ENCODE measurements around the gene CD93. TPM values are rescaled to one million over a fixed set of nuclear protein-coding genes. Genes with fewer than 3 reads are reported as not detected.

The CD93 gene
- total RNA-seq, 4 donors from 2014 or later: 24.5 to 80.7 (median 66.0) TPM

- no peak for DNase-seq (ENCODE audit: extremely low spot score)
- Histone ChIP-seq H3K27me3 (no peaks in the 10 kb centered on the region), H3K4me3 (no peak overlapping the region), H3K36me3 (no peaks in the 10 kb centered on the region), H3K9me3 (no peaks in the 10 kb centered on the region), H3K4me1 (peaks cover under 1 to 12% (median 10%) of the 10 kb centered on the region in 4 donors), H3K27ac (replicated peaks in 1 of 4) (no peak overlapping the region)
- intact Hi-C loops (cut with DNase I): no loop called here
- TF ChIP-seq CTCF (IDR thresholded peaks at IDR 0.05) (no peak), EP300 (IDR thresholded peaks at IDR 0.05) (no peak), POLR2A (IDR thresholded peaks at IDR 0.05; ENCODE audit: low read depth) (no peak), POLR2AphosphoS5 (IDR thresholded peaks at IDR 0.05) (no peak)
- WGBS: 89% methylated on average over 11 of the region's 11 CpGs
Observed at GRCh38 chr20:23096986-23097520, 10.9 kb upstream of the CD93 start.

GRCh38 chr20:23096097-23096496 is 10.0 kb upstream of the CD93 start:
- Histone ChIP-seq H3K27me3 (no peaks in the 10 kb centered on the region), H3K27ac (replicated peaks in 1 of 4) (no peak overlapping the region), H3K4me3 (no peak overlapping the region), H3K36me3 (no peaks in the 10 kb centered on the region), H3K4me1 (peaks cover 0 to 15% (median 14%) of the 10 kb centered on the region in 4 donors), H3K9me3 (no peaks in the 10 kb centered on the region)
- 89% methylated on average over 3 of the region's 3 CpGs for WGBS
- intact Hi-C loops (cut with DNase I): no loop called here
- DNase-seq (ENCODE audit: extremely low spot score): no peak
- no peak for TF ChIP-seq POLR2A (IDR thresholded peaks at IDR 0.05; ENCODE audit: low read depth)
- TF ChIP-seq POLR2AphosphoS5 (IDR thresholded peaks at IDR 0.05): no peak
- TF ChIP-seq EP300 (IDR thresholded peaks at IDR 0.05): no peak
- TF ChIP-seq CTCF (IDR thresholded peaks at IDR 0.05): no peak

GRCh38 chr20:23095499-23095898 is 9.4 kb upstream of the CD93 start:
- WGBS: 81% methylated on average over 3 of the region's 3 CpGs
- DNase-seq (ENCODE audit: extremely low spot score): no peak
- TF ChIP-seq POLR2A (IDR thresholded peaks at IDR 0.05; ENCODE audit: low read depth) (no peak), CTCF (IDR thresholded peaks at IDR 0.05) (no peak), POLR2AphosphoS5 (IDR thresholded peaks at IDR 0.05) (no peak)
- no peaks in the 10 kb centered on the region for H3K36me3 ChIP-seq
- H3K27me3 ChIP-seq: no peaks in the 10 kb centered on the region
- no peak overlapping the region for H3K4me3 ChIP-seq
- H3K4me1 ChIP-seq: peaks cover 0 to 15% (median 14%) of the 10 kb centered on the region in 4 donors
- H3K9me3 ChIP-seq: no peaks in the 10 kb centered on the region
- no peak overlapping the region for H3K27ac ChIP-seq (replicated peaks in 1 of 4)
- intact Hi-C loops (cut with DNase I): no loop called here

- WGBS: 87% methylated on average over 8 of the region's 8 CpGs
- no peak for DNase-seq (ENCODE audit: extremely low spot score)
- Histone ChIP-seq H3K36me3 (no peaks in the 10 kb centered on the region), H3K27me3 (no peaks in the 10 kb centered on the region), H3K27ac (replicated peaks in 1 of 4) (no peak overlapping the region), H3K9me3 (no peaks in the 10 kb centered on the region), H3K4me1 (peaks cover 0 to 15% (median 14%) of the 10 kb centered on the region in 4 donors), H3K4me3 (no peak overlapping the region)
- TF ChIP-seq POLR2AphosphoS5 (IDR thresholded peaks at IDR 0.05) (peak in 1 of 2 donors; percentile 23), EP300 (IDR thresholded peaks at IDR 0.05) (no peak), CTCF (IDR thresholded peaks at IDR 0.05) (no peak), POLR2A (IDR thresholded peaks at IDR 0.05; ENCODE audit: low read depth) (no peak)
- intact Hi-C loops (cut with DNase I): no loop called here
Observed at GRCh38 chr20:23094927-23095326, 8.8 kb upstream of the CD93 start.

All from esophagus muscularis mucosa (tissue), 4 donors.